ENCODE results near the gene RPSA.

RPSA gene

GRCh38 chr3:39460677-39461076 is 54.2 kb downstream of the RPSA start:
- no peak for DNase-seq
